Measurements from ENCODE around the gene P2RX6. TPM values are rescaled to one million over a fixed set of nuclear protein-coding genes. Genes with fewer than 3 reads are reported as not detected.

The P2RX6 gene
- total RNA-seq, 1 donor from 2014 or later, result 11.0 TPM

DNA sequence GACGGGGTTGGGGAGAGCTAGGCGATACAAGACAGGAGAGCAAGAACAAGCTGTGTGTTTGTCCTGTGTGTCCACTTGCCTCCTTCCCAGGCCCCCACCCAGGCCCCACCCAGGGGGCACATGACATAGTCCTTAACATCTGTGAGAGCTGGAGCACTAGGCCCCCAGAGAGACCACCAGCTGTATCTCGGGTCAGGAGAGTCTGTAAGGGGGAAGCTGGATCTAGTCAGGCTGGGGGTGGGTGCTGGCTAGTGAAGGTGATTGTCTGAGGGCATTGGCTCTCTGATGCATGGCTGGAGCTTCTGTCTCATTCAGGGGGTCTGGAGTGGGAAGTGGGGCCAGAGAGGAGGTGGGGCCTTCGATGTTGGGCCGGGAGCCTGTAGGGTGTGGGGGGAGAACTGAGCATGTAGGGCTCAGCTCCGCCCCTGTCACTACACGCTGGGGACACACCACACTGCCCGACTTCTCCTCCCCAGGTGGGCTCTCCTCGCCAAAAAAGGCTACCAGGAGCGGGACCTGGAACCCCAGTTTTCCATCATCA is 571 bp downstream of the P2RX6 start:
- peak overlapping the region; percentile 75 to 87 (median 85) for H3K4me3 ChIP-seq (ENCODE audit: low read length in 3 of 3)

DNA sequence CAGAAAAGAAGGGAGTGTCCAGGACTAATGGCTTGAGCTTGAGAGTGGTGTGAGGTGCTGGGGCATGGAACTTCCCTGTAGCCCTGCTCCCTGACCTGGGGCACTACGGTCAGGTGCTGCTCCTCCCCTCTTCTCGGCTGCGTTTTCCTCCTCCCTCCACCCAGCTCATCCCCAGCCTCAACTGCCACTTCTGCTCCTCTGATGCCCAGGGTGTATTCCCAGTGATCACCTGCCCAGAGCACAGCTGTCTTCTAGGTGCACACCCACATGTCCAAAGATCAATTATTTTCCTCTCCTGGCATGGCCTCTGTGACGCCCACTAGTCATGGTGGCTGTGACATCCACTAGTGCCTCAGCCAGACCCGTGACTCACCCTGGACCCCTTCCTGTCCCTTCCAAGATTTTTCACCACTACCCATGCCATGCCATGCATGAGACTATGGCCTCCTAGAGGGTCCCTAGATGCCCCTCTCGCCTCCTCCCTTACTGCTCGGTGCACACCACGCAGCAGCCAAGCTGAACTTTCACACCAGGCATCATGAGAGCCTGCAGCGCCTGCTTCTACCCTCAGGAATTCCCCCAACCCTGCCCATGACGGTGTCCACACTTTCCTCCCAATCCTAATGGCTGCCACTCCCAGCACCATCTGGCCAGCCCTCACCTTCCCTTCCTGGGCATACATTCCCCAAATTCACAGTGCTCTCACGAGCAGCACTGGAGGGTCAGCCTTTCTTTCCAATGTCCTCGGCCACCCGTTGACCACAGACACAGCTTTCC is 1.9 kb downstream of the P2RX6 start:
- H3K4me1 ChIP-seq (ENCODE audit: control insufficient read depth in 3 of 3, insufficient read depth in 3 of 3, low read length in 3 of 3), result peaks cover 7 to 34% (median 29%) of the 10 kb centered on the region in 3 donors
- H3K4me3 ChIP-seq (ENCODE audit: low read length in 3 of 3), result peak overlapping the region in 1 of 3 donors; percentile 35
- H3K27ac ChIP-seq (ENCODE audit: low read depth, low read length), result no peak overlapping the region
- H3K27me3 ChIP-seq (ENCODE audit: control insufficient read depth in 3 of 3, insufficient read depth in 3 of 3, low read length in 3 of 3), result no peaks in the 10 kb centered on the region
- H3K9me3 ChIP-seq (ENCODE audit: control insufficient read depth in 3 of 3, low read length in 3 of 3), result no peaks in the 10 kb centered on the region
- H3K36me3 ChIP-seq (ENCODE audit: control insufficient read depth in 3 of 3, insufficient read depth in 3 of 3, low read length in 3 of 3), result peaks cover 3 to 17% (median 7%) of the 10 kb centered on the region in 3 donors
- peak overlapping the region in 1 of 3 donors; percentile 25 for H3K9ac ChIP-seq (ENCODE audit: low read depth in 1 of 3, low read length in 3 of 3)

More for the DNA sequence above, 571 bp downstream of the P2RX6 start:
- Histone ChIP-seq H3K27me3 (ENCODE audit: control insufficient read depth in 3 of 3, insufficient read depth in 3 of 3, low read length in 3 of 3) (no peaks in the 10 kb centered on the region), H3K27ac (ENCODE audit: low read depth, low read length) (peak overlapping the region; percentile 87), H3K9ac (ENCODE audit: low read depth in 1 of 3, low read length in 3 of 3) (peak overlapping the region; percentile 77 to 85 (median 80)), H3K4me1 (ENCODE audit: control insufficient read depth in 3 of 3, insufficient read depth in 3 of 3, low read length in 3 of 3) (peaks cover 7 to 34% (median 29%) of the 10 kb centered on the region in 3 donors), H3K9me3 (ENCODE audit: control insufficient read depth in 3 of 3, low read length in 3 of 3) (no peaks in the 10 kb centered on the region), H3K36me3 (ENCODE audit: control insufficient read depth in 3 of 3, insufficient read depth in 3 of 3, low read length in 3 of 3) (peaks cover 3 to 17% (median 7%) of the 10 kb centered on the region in 3 donors)

DNA sequence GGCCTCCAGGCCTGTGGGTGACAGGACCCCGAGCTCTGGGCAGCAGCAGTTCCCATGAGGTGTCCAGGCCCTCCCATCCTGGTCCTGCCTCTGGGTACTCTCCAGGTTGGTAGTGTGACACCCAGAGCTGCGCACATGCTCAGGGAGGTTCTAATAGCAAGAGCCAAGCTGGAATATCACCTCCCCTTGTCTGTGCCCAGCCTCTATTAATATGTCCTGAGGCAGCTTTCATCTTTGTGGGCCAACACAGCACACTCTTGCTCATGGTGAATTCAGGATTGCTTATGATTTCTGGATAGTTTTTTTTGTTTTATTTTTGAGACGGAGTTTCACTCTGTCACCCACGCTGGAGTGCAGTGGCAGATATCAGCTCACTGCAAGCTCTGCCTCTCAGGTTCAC is 3.3 kb downstream of the P2RX6 start:
- H3K36me3 ChIP-seq (ENCODE audit: control insufficient read depth in 3 of 3, insufficient read depth in 3 of 3, low read length in 3 of 3), result peaks cover 6 to 20% (median 7%) of the 10 kb centered on the region in 3 donors
- peaks cover 7 to 34% (median 29%) of the 10 kb centered on the region in 3 donors for H3K4me1 ChIP-seq (ENCODE audit: control insufficient read depth in 3 of 3, insufficient read depth in 3 of 3, low read length in 3 of 3)
- no peak overlapping the region for H3K4me3 ChIP-seq (ENCODE audit: low read length in 3 of 3)
- H3K27me3 ChIP-seq (ENCODE audit: control insufficient read depth in 3 of 3, insufficient read depth in 3 of 3, low read length in 3 of 3), result no peaks in the 10 kb centered on the region
- H3K9me3 ChIP-seq (ENCODE audit: control insufficient read depth in 3 of 3, low read length in 3 of 3), result no peaks in the 10 kb centered on the region
- H3K27ac ChIP-seq (ENCODE audit: low read depth, low read length), result no peak overlapping the region
- no peak overlapping the region for H3K9ac ChIP-seq (ENCODE audit: low read depth in 1 of 3, low read length in 3 of 3)

DNA sequence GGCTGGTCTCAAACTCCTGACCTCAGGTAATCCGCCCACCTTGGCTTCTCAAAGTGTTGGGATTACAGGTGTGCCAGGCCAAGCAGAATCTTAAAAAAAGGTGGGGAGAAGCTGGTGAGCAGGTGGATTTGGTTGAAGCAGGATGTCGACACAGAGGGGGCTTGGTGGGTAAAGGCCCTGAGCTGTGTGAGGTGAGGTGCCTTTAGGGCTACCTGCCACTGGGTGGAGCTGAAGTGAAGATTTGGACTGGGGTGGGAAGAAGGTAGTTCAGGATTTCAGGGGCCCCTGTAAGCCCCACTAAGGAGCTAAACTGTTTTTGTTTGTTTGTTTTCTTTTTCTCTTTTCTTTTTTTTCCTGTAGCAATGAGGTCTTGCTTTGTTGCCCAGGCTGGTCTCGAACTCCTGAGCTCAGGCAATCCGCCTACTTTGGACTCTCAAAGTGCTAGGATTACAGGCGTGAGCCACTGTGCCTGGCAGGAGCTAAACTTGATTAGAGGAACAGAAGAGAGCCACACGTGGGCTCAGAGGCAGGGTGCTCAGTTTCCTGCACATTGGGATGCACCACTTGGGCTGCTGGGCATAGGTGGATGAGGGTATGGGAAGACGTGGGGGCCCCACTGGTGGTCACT is 6.0 kb downstream of the P2RX6 start:
- Histone ChIP-seq H3K27ac (ENCODE audit: low read depth, low read length) (no peak overlapping the region), H3K9ac (ENCODE audit: low read depth in 1 of 3, low read length in 3 of 3) (no peak overlapping the region), H3K36me3 (ENCODE audit: control insufficient read depth in 3 of 3, insufficient read depth in 3 of 3, low read length in 3 of 3) (peaks cover 9 to 30% (median 9%) of the 10 kb centered on the region in 3 donors), H3K9me3 (ENCODE audit: control insufficient read depth in 3 of 3, low read length in 3 of 3) (no peaks in the 10 kb centered on the region), H3K27me3 (ENCODE audit: control insufficient read depth in 3 of 3, insufficient read depth in 3 of 3, low read length in 3 of 3) (no peaks in the 10 kb centered on the region), H3K4me1 (ENCODE audit: control insufficient read depth in 3 of 3, insufficient read depth in 3 of 3, low read length in 3 of 3) (peaks cover 0 to 14% (median 10%) of the 10 kb centered on the region in 3 donors), H3K4me3 (ENCODE audit: low read length in 3 of 3) (no peak overlapping the region)

DNA sequence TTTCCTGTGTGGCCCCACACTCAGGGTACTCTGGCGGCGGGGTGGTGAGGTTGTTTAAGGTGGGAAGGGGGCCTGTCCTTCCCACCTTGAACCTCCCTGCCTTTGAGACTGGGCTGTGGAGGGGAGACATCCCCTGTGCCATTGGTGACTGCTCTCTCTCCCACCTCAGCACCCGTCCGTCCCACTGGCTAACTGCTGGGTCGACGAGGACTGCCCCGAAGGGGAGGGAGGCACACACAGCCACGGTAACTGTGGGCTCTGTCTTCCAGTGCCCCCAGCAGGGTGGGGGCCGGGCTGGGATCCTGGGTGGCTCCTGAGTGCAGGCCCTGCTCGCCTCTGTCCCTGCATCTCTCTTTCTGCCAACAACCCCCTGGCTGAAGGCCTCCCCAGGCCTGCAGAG is 7.5 kb downstream of the P2RX6 start:
- H3K36me3 ChIP-seq (ENCODE audit: control insufficient read depth in 3 of 3, insufficient read depth in 3 of 3, low read length in 3 of 3), result peaks cover 7 to 32% (median 12%) of the 10 kb centered on the region in 3 donors

DNA sequence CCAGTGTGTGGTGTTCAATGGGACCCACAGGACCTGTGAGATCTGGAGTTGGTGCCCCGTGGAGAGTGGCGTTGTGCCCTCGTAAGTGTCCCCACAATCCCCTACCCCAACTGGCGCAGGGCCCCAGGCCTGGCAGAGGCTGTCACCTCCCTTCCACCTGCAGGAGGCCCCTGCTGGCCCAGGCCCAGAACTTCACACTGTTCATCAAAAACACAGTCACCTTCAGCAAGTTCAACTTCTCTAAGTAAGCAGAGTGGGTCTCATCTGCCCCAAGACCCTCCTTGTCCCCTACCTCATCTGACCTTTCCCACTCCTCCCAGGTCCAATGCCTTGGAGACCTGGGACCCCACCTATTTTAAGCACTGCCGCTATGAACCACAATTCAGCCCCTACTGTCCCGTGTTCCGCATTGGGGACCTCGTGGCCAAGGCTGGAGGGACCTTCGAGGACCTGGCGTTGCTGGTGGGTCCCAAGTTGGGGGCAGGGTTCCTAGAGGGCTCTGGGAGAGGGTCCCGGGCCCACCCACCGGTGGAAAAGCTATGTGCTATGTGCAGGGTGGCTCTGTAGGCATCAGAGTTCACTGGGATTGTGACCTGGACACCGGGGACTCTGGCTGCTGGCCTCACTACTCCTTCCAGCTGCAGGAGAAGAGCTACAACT is 8.1 kb downstream of the P2RX6 start:
- H3K9ac ChIP-seq (ENCODE audit: low read depth in 1 of 3, low read length in 3 of 3), result peak overlapping the region in 1 of 3 donors; percentile 8
- H3K27ac ChIP-seq (ENCODE audit: low read depth, low read length), result no peak overlapping the region
- H3K36me3 ChIP-seq (ENCODE audit: control insufficient read depth in 3 of 3, insufficient read depth in 3 of 3, low read length in 3 of 3), result peaks cover 7 to 26% (median 12%) of the 10 kb centered on the region in 3 donors
- H3K9me3 ChIP-seq (ENCODE audit: control insufficient read depth in 3 of 3, low read length in 3 of 3), result no peaks in the 10 kb centered on the region
- no peak overlapping the region for H3K4me3 ChIP-seq (ENCODE audit: low read length in 3 of 3)
- no peaks in the 10 kb centered on the region for H3K27me3 ChIP-seq (ENCODE audit: control insufficient read depth in 3 of 3, insufficient read depth in 3 of 3, low read length in 3 of 3)
- peaks cover 8 to 11% (median 11%) of the 10 kb centered on the region in 3 donors for H3K4me1 ChIP-seq (ENCODE audit: control insufficient read depth in 3 of 3, insufficient read depth in 3 of 3, low read length in 3 of 3)

More for the DNA sequence above, 7.5 kb downstream of the P2RX6 start:
- Histone ChIP-seq H3K27me3 (ENCODE audit: control insufficient read depth in 3 of 3, insufficient read depth in 3 of 3, low read length in 3 of 3) (no peaks in the 10 kb centered on the region), H3K4me1 (ENCODE audit: control insufficient read depth in 3 of 3, insufficient read depth in 3 of 3, low read length in 3 of 3) (peaks cover 7 to 8% (median 7%) of the 10 kb centered on the region in 3 donors), H3K27ac (ENCODE audit: low read depth, low read length) (no peak overlapping the region), H3K9me3 (ENCODE audit: control insufficient read depth in 3 of 3, low read length in 3 of 3) (no peaks in the 10 kb centered on the region), H3K9ac (ENCODE audit: low read depth in 1 of 3, low read length in 3 of 3) (peak overlapping the region in 1 of 3 donors; percentile 8), H3K4me3 (ENCODE audit: low read length in 3 of 3) (no peak overlapping the region)

DNA sequence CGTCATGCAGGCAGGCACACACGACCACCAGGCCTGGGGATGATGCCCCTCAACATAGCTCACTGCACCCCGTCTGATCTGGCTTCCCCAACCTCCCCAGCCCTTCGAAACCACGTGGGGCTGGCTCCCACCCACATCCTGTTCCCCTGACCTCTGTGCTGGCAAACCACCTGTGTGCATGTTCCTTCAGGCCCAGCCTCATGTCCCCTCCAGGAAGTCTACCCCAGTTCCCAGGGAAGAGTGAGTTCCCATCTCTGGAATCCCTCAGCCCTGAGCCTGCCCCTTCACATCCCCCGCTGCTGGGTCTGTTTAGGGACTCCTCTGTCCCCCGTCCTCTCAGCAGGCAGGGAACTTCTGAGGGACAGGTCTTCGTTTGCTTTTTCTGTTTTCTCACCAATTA is 10.3 kb downstream of the P2RX6 start:
- H3K36me3 ChIP-seq (ENCODE audit: control insufficient read depth in 3 of 3, insufficient read depth in 3 of 3, low read length in 3 of 3), result peaks cover 4 to 23% (median 12%) of the 10 kb centered on the region in 3 donors
- no peak overlapping the region for H3K4me3 ChIP-seq (ENCODE audit: low read length in 3 of 3)
- no peak overlapping the region for H3K9ac ChIP-seq (ENCODE audit: low read depth in 1 of 3, low read length in 3 of 3)
- H3K27ac ChIP-seq (ENCODE audit: low read depth, low read length), result no peak overlapping the region
- peaks cover 8 to 20% (median 11%) of the 10 kb centered on the region in 3 donors for H3K4me1 ChIP-seq (ENCODE audit: control insufficient read depth in 3 of 3, insufficient read depth in 3 of 3, low read length in 3 of 3)
- H3K9me3 ChIP-seq (ENCODE audit: control insufficient read depth in 3 of 3, low read length in 3 of 3), result no peaks in the 10 kb centered on the region
- peaks cover 8 to 10% (median 8%) of the 10 kb centered on the region in 3 donors for H3K27me3 ChIP-seq (ENCODE audit: control insufficient read depth in 3 of 3, insufficient read depth in 3 of 3, low read length in 3 of 3)

DNA sequence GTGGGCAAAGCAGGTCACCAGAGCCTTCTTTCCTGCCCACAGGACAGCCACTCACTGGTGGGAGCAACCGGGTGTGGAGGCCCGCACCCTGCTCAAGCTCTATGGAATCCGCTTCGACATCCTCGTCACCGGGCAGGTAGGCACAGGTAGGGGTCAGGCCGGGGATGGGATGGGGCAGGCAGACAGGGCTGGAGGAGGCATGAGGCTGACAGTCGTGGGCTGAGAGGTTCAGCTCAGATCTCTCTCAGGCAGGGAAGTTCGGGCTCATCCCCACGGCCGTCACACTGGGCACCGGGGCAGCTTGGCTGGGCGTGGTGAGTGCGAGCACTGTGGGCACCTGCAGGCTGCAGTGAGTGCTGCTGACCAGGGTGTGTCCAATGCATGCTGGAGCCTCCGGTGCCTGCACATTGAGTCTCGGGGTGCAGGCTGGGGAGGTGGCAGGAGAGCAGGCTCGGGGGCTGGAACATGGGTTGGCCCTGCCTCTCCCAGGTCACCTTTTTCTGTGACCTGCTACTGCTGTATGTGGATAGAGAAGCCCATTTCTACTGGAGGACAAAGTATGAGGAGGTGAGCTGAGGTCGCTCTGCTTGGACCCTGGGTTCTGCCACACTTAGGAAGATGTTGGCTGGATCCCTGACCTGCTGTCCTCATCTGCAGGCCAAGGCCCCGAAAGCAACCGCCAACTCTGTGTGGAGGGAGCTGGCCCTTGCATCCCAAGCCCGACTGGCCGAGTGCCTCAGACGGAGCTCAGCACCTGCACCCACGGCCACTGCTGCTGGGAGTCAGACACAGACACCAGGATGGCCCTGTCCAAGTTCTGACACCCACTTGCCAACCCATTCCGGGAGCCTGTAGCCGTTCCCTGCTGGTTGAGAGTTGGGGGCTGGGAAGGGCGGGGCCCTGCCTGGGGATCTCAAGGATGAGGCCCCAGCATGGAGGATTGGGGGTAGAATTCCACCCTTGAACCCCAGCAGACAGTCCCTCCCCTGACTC is 11.1 kb downstream of the P2RX6 start:
- H3K9ac ChIP-seq (ENCODE audit: low read depth in 1 of 3, low read length in 3 of 3), result peak overlapping the region in 1 of 3 donors; percentile 8
- peaks cover 8 to 20% (median 11%) of the 10 kb centered on the region in 3 donors for H3K4me1 ChIP-seq (ENCODE audit: control insufficient read depth in 3 of 3, insufficient read depth in 3 of 3, low read length in 3 of 3)
- H3K27ac ChIP-seq (ENCODE audit: low read depth, low read length), result no peak overlapping the region
- H3K9me3 ChIP-seq (ENCODE audit: control insufficient read depth in 3 of 3, low read length in 3 of 3), result no peaks in the 10 kb centered on the region
- H3K36me3 ChIP-seq (ENCODE audit: control insufficient read depth in 3 of 3, insufficient read depth in 3 of 3, low read length in 3 of 3), result peaks cover 4 to 23% (median 12%) of the 10 kb centered on the region in 3 donors
- no peak overlapping the region for H3K4me3 ChIP-seq (ENCODE audit: low read length in 3 of 3)
- H3K27me3 ChIP-seq (ENCODE audit: control insufficient read depth in 3 of 3, insufficient read depth in 3 of 3, low read length in 3 of 3), result peaks cover 12 to 18% (median 15%) of the 10 kb centered on the region in 3 donors
